NOMO-1 treated with DMSO at 0.1 percent for 48 hours (cell line): ENCODE measurements around the gene ONECUT1.

Source experiments
- DNase-seq: peaks from one replicate; lab custom pipeline; 2025; ENCODE audit not compliant: unreplicated experiment; lab: John Stamatoyannopoulos, UW

Gene ONECUT1

GRCh38 chr15:52783929-52784798, 6.0 kb downstream of the ONECUT1 start:
- no peak for DNase-seq

DNA sequence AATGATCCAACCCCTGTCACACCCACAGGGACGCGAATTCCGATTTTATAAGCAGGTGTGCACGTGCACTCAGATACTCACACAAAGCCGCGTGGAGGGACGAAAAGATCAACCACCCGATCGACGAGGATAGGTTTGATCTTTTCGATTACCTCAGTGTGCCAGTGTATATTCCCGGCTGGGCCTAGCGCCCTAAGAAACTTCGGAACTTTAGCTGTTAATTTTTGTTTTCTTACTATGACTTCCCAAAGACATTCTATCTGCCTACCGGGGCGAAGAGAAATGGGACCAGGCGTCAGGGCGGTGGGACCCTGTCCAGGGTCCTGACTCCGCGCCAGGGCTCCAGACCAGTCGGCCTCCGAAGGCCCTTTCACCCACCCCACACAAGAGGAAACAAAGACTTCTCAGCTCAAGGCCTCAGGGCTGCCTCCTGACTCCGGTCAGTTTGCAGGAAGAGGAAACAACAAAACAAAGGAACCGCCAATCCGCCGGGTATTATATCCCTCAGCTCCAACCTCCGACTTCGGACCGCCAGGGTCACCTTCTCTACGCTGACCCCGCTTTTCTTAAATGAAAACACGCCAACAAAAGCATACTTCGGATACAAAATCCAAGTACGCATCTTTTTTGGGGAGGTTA, 6.8 kb downstream of the ONECUT1 start:
- DNase-seq: no peak

DNA sequence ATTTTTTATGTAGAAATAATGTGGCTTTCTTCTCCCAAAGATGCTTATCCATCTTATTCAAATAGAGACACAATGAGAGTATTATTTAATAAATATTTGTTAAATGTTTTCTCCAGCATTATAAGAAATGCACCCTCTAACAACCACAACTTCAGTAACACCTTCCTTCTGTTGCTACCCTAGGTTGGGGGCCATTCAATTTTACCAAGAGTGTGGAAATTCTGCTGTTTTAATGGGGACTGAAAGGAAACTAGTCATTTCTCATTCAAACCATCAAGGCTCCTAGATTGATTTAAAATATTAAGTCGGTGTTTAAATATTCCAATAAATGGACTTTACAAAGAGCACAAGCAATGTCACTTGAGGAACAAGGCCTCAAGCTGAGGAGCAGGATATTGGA, 7.6 kb downstream of the ONECUT1 start:
- no peak for DNase-seq

DNA sequence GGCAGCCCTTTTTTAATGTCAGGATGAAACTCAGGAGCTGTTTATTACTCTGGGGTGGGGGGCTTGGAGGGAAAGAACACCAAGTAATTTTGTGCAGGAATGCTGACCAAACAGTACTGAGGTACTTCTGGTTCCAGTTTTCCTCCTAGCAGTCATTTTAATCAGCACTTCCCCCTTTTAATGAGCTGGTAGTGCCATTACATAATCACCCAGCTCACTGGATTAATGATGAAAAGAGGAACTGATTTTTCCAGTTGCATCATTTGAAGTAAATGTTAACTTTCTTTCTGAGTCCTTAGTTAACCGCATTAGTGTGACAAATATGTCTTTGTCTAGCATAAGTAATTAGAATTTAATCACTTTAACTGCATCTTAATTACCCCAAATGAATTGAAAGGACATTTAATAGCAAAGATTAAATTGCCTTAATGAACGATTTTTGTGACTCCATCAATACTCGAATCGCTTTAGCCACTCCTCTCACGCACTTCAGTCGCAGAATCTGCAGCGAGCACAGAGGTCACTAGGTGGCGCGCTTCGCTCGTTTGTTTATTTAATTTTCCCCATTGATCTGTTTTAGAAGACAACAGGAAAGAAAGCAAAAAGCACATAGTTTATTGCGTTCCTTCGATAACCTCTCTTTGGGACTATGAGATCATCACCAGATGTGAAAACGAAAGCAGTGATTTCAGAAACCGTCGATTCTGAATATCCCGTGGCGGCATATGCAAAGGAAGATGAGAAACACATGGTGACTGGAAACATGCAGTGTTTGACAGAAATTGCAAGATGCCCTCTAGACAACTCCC, 9.8 kb downstream of the ONECUT1 start:
- peak; percentile 94 for DNase-seq

GRCh38 chr15:52778457-52778856, 11.7 kb downstream of the ONECUT1 start:
- no peak for DNase-seq

DNA sequence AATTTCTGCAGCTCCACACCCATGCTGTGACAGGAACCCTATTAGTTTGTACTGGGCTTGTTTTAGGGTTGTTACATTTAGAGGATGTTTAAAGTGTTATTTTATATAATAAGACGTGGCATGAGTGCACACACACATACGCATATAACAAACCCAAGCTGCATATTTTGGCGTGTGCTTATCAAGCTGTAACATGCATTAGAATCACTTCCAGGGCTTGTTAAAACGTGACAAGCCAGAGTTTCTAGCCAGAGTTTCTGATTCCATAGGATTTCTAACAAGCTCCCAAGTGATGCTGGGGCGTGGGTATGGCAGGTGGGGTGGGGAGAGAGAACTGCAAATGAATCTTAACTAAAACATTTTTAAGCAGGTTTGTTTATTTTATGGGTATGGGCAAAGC, 17.4 kb downstream of the ONECUT1 start:
- no peak for DNase-seq

DNA sequence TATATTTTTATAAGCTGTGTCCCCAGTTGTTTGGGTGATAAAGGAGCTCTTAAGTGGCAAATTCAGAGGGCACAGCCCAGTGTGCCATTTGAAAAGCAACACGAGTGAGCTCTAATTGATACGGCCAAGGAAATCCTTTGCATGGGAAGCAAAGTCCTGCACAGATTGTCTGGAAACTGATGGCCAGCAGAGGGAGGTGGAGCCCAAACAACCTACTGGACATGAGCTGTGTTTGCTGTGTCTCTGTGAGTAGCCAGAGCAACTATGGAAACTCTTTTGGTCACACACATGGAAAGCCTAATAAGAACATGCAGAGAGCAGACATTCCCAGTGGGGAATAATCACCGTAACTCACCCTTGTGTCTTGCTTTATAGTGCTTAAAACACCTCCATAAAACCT, 24.4 kb downstream of the ONECUT1 start:
- DNase-seq: no peak

GRCh38 chr15:52764731-52765130, 25.4 kb downstream of the ONECUT1 start:
- DNase-seq: no peak

- DNase-seq: no peak
Measured at GRCh38 chr15:52762621-52763020, 27.5 kb downstream of the ONECUT1 start.

- DNase-seq: no peak
Measured at GRCh38 chr15:52760562-52760961, 29.6 kb downstream of the ONECUT1 start.

GRCh38 chr15:52759969-52760368, 30.2 kb downstream of the ONECUT1 start:
- DNase-seq: no peak

GRCh38 chr15:52757496-52757895, 32.6 kb downstream of the ONECUT1 start:
- no peak for DNase-seq

DNA sequence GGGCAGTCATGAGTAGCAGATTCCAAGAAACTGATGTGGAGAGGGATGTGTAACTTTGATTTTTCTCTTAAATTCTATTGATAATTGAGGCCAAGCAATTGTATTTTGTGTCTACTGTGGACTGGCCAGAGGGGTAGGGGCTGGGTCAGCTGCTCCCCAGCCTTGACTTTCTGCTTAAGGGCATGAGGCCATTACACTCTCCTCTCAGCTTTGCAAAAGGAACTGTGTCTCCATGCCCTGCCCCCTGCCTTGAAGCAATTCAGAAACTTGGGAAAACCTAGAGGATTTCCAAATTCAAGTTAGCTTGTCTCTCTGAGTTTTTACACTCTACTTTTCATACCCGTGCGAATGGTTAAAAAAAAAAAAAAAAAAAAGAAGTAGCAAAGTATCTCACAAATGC, 38.6 kb downstream of the ONECUT1 start:
- no peak for DNase-seq

DNA sequence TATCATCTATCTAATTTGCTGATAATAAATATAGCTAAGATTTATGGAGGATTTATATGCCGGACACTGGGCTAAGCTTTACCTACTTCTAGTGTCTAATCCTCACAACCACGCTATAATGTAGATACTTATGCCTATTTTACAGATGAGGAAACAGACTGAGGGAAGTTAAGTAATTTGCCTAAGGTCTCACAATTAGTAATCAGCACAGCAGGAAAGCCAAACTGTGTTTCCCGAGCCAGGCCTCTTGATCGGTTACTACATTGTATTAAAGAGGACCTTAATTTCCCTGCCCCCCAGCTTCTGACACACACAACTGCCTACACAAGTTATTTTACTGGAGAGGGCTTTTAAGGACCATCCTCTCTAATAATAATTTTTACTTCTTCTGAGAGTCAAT, 40.9 kb downstream of the ONECUT1 start:
- DNase-seq: no peak

GRCh38 chr15:52746162-52746757, 43.9 kb downstream of the ONECUT1 start:
- no peak for DNase-seq

DNA sequence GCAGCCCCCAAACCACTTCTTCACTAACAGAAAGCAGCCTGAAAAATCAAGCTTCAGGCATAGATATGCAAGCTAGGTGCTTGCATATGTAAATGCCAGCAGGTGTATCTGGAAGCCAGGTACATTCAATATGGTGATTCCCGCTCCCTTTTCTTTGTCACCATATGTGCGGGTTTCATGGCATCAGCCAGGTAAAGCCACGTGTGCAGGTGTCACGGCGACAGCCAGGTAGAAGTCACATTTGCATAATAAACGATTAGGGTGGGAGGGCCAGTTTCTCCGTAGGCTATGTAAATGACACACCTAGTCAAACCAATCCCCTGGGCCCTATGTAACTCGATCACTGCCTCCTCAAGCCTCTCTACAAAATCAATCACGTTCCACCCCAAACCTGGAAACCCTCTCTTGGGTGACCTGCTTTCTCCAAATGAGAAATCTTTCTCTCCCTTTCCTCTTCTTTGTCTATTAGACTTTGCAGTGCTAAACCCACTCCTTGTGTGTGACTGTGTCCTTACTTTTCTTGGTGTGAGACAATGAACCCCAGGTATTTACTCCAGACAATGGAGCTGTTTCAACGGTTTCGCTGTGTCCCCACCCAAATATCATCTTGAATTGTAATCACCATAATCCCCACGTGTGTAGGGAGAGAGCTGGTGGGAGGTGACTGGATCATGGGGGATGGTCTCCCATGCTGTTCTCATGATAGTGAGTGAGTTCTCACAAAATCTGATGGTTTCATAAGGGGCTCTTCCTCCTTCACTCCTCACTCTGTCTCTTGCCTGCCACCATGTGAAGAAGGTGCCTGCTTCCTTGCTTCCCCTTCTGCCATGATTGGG, 44.6 kb downstream of the ONECUT1 start:
- no peak for DNase-seq

DNA sequence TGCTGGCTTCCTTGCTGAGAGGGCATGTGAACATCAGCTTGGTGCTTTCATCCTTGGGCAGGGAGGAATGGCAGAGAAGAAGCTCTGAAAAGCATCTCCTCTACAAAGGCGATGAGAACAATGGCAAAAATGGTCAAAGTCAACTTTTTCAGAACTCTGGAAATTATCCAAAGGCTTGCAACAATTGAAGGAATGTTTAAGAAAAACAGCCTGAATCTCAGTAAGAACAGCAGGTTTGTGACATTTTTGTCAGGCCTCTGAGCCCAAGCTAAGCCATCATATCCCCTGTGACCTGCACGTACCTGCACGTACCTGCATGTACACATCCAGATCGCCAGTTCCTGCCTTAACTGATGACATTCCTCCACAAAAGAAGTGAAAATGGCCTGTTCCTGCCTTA, 51.8 kb downstream of the ONECUT1 start:
- DNase-seq: no peak

DNA sequence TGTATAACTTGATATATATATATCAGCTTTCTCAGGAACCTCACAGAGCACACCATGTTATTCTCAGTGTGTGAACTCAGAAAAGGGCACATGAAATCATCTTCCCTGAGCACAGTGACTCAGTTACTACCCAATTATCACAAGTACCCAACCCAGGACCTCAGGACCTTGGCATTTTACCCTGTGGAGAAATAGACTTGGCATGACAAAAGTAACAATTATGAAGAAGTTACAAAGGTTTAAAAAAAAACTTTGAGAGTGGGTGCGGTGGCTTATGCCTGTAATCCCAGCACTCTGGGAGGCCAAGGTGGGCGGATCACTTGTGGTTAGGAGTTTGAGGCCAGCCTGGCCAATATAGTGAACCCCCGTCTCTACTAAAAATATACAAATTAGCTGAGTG, 52.4 kb downstream of the ONECUT1 start:
- no peak for DNase-seq

GRCh38 chr15:52735231-52736089, 54.7 kb downstream of the ONECUT1 start:
- peak; percentile 73 for DNase-seq

- DNase-seq: no peak
Measured at GRCh38 chr15:52734329-52734728, 55.8 kb downstream of the ONECUT1 start.
